IMR-90 (cell line): ENCODE measurements around the gene DIP2C. TPM values are rescaled to one million over a fixed set of nuclear protein-coding genes. Genes with fewer than 3 reads are reported as not detected.

Source experiments
- ATAC-seq: fragments of 200-7000 bp; cut with Tn5 transposase; 2 replicates; pipeline ENCODE4 v1.9.1; 2020; ENCODE audit warnings: low read depth, mild to moderate bottlenecking, moderate library complexity
- BruUV-seq: library from RNA; stranded (reverse); fragments of 400-500 nt; replicated peaks from 2 replicates; lab custom pipeline; 2021; lab: Mats Ljungman, UMichigan
- CTCF ChIA-PET: fragments of 300-600 bp; formaldehyde crosslinking; extraction: SDS; loops from one replicate; lab custom pipeline; 2021; ENCODE audit warnings: antibody characterized with exemption; lab: Yijun Ruan, JAX
- POLR2A ChIA-PET: fragments of 300-600 bp; sonication (Branson Sonifier 250); formaldehyde crosslinking; loops from one replicate; lab custom pipeline; 2022; ENCODE audit warnings: antibody characterized with exemption; ENCODE audit not compliant: unreplicated experiment; lab: Charles Lee
- DNase-seq: peaks from one replicate; pipeline ENCODE4 v3.0.0; 2013
- H2AFZ ChIP-seq: replicated peaks from 2 replicates; pipeline ENCODE3; 2013; ENCODE audit warnings: low read length, mild to moderate bottlenecking; ENCODE audit not compliant: poor library complexity
- H2AK5ac ChIP-seq: 2 replicates; pipeline ENCODE4 v1.6.1; 2013; ENCODE audit warnings: low read depth, low read length, inconsistent platforms
- H2AK9ac ChIP-seq: replicated peaks from 2 replicates; pipeline ENCODE3; 2013; ENCODE audit warnings: mild to moderate bottlenecking, low read depth, low read length, moderate library complexity; ENCODE audit not compliant: poor library complexity
- H2BK120ac ChIP-seq: 2 replicates; pipeline ENCODE4 v1.6.1; 2013; ENCODE audit warnings: low read depth, low read length, inconsistent platforms
- H2BK15ac ChIP-seq: 3 replicates; pipeline ENCODE4 v1.6.1; 2013; ENCODE audit warnings: low read depth, low read length, inconsistent platforms
- H2BK20ac ChIP-seq: 2 replicates; pipeline ENCODE4 v1.6.1; 2013; ENCODE audit warnings: low read depth, mild to moderate bottlenecking, inconsistent platforms, low read length, moderate library complexity
- H2BK5ac ChIP-seq: 2 replicates; pipeline ENCODE4 v1.6.1; 2013; ENCODE audit warnings: mild to moderate bottlenecking, low read depth, low read length, inconsistent platforms; ENCODE audit not compliant: poor library complexity, severe bottlenecking
- H3K14ac ChIP-seq: replicated peaks from 2 replicates; pipeline ENCODE4 v1.6.1; 2013; ENCODE audit warnings: low read depth, low read length, inconsistent platforms
- H3K18ac ChIP-seq: 2 replicates; pipeline ENCODE4 v1.6.1; 2013; ENCODE audit warnings: low read depth, low read length, control low read depth
- H3K23ac ChIP-seq: 2 replicates; pipeline ENCODE4 v1.6.1; 2013; ENCODE audit warnings: low read depth, low read length, inconsistent platforms
- H3K27ac ChIP-seq: 2 replicates; pipeline ENCODE4 v1.5.1; 2013; ENCODE audit warnings: mild to moderate bottlenecking, control low read depth, low read length; ENCODE audit not compliant: insufficient read depth
- H3K27me3 ChIP-seq: 2 replicates; pipeline ENCODE4 v1.6.1; 2013; ENCODE audit warnings: low read length; ENCODE audit not compliant: control insufficient read depth, insufficient read depth
- H3K36me3 ChIP-seq: 2 replicates; pipeline ENCODE4 v1.6.1; 2013; ENCODE audit warnings: low read length, mixed read lengths; ENCODE audit not compliant: control insufficient read depth, insufficient read depth
- H3K4ac ChIP-seq: 2 replicates; pipeline ENCODE4 v1.6.1; 2013; ENCODE audit warnings: low read depth, low read length, inconsistent platforms
- H3K4me1 ChIP-seq: 2 replicates; pipeline ENCODE4 v1.6.1; 2013; ENCODE audit warnings: low read length, mixed read lengths; ENCODE audit not compliant: control insufficient read depth, insufficient read depth
- H3K4me2 ChIP-seq: 2 replicates; pipeline ENCODE4 v1.6.1; 2013; ENCODE audit warnings: low read depth, mild to moderate bottlenecking, control low read depth, low read length, moderate library complexity
- H3K4me3 ChIP-seq: 2 replicates; pipeline ENCODE4 v1.5.1; 2013; ENCODE audit warnings: low read depth, mild to moderate bottlenecking, control low read depth, low read length, moderate library complexity; ENCODE audit not compliant: insufficient read depth
- H3K56ac ChIP-seq: 2 replicates; pipeline ENCODE4 v1.6.1; 2013; ENCODE audit warnings: low read length, inconsistent platforms; ENCODE audit not compliant: insufficient read depth; ENCODE audit errors: extremely low read depth
- H3K79me1 ChIP-seq, 2 experiments: 2 replicates each; pipeline ENCODE4 v1.6.1; 2013; ENCODE audit warnings: low read length in 2 of 2, inconsistent platforms in 1 of 2, low read depth in 1 of 2
- H3K9ac ChIP-seq: 2 replicates; pipeline ENCODE4 v1.6.1; 2013; ENCODE audit warnings: low read depth, low read length, control low read depth
- H3K9me1 ChIP-seq: 2 replicates; pipeline ENCODE4 v1.6.1; 2013; ENCODE audit warnings: low read length, inconsistent platforms; ENCODE audit not compliant: insufficient read depth
- H3K9me3 ChIP-seq: 2 replicates; pipeline ENCODE4 v1.6.1; 2013; ENCODE audit warnings: low read length; ENCODE audit not compliant: control insufficient read depth, insufficient read depth
- H4K20me1 ChIP-seq: 2 replicates; pipeline ENCODE4 v1.6.1; 2013; ENCODE audit warnings: low read length, inconsistent platforms; ENCODE audit not compliant: insufficient read depth
- H4K5ac ChIP-seq: 2 replicates; pipeline ENCODE4 v1.6.1; 2013; ENCODE audit warnings: mild to moderate bottlenecking, low read depth, low read length, control low read depth
- H4K8ac ChIP-seq, 2 experiments: 2 replicates each; pipeline ENCODE4 v1.6.1; 2013; ENCODE audit warnings: low read depth in 2 of 2, low read length in 2 of 2, control low read depth in 1 of 2, inconsistent platforms in 1 of 2
- H4K91ac ChIP-seq: 2 replicates; pipeline ENCODE4 v1.6.1; 2013; ENCODE audit warnings: low read depth, low read length, inconsistent platforms; ENCODE audit not compliant: insufficient read depth
- CHD1 ChIP-seq: IDR thresholded peaks from 2 replicates; pipeline ENCODE4 v1.6.1; 2012; ENCODE audit warnings: low read depth, low read length, improper control_type of control experiment
- ELK1 ChIP-seq: fragments of 150-350 bp; IDR thresholded peaks from 2 replicates; pipeline ENCODE4 v1.6.1; 2016; ENCODE audit warnings: low read depth, mild to moderate bottlenecking, low read length, moderate library complexity, borderline replicate concordance
- MXI1 ChIP-seq: IDR thresholded peaks from 2 replicates; pipeline ENCODE4 v1.6.1; 2012; ENCODE audit warnings: low read depth, mild to moderate bottlenecking, low read length, moderate library complexity, borderline replicate concordance
- RAD21 ChIP-seq: IDR thresholded peaks from 2 replicates; pipeline ENCODE4 v1.6.1; 2012; ENCODE audit warnings: low read length, improper control_type of control experiment
- WGBS, 2 experiments: methylation state at CpG; one replicate each; pipeline versions ENCODE4 v1.1.5 to v1.1.7; 2013; ENCODE audit warnings: missing lambda C conversion rate in 2 of 2; ENCODE audit not compliant: insufficient read length in 1 of 2; ENCODE audit errors: extremely low coverage in 2 of 2; 5-methylcytosine and 5-hydroxymethylcytosine counted together
- dilution Hi-C: fragments of 300-500 bp; cut with HindIII; formaldehyde crosslinking; loops from one replicate; pipeline ENCODE4 v1.14.3; 2018; ENCODE audit warnings: low sequenced_read_pairs; ENCODE audit not compliant: unreplicated experiment
- in situ Hi-C: fragments of 300-500 bp; cut with MboI; formaldehyde crosslinking; loops from 3 replicates; pipeline ENCODE4 v1.14.3; 2019; ENCODE audit warnings: low sequenced_read_pairs, inconsistent platforms, mixed read lengths
- intact Hi-C: fragments of 100-400 bp; cut with micrococcal nuclease; formaldehyde crosslinking; loops from 2 replicates; pipeline ENCODE4 v1.10.0; 2022
- polyA plus RNA-seq, 3 experiments: library from polyadenylated mRNA; depleted of rRNA; stranded (reverse); fragments of >200 nt; gene quantifications; 2 replicates each; pipeline ENCODE4 v1.2.3, GENCODE V29; 2012; ENCODE audit warnings: low replicate concordance in 1 of 3
- total RNA-seq: library from RNA; depleted of rRNA; stranded (reverse); fragments of >200 nt; gene quantifications from 2 replicates; pipeline ENCODE4 v1.2.3, GENCODE V29; 2012
- TF ChIP-seq, protein P1 (sequence below): fragments of 150-350 bp; IDR thresholded peaks from 2 replicates; pipeline ENCODE4 v1.6.1; 2017; ENCODE audit warnings: mild to moderate bottlenecking, antibody characterized with exemption, low read length, low read depth

The DIP2C gene
- total and polyA plus RNA-seq, 2 of the 4 experiments (the other 2 are of a cell fraction) = 8.6 to 17.3 TPM

DNA sequence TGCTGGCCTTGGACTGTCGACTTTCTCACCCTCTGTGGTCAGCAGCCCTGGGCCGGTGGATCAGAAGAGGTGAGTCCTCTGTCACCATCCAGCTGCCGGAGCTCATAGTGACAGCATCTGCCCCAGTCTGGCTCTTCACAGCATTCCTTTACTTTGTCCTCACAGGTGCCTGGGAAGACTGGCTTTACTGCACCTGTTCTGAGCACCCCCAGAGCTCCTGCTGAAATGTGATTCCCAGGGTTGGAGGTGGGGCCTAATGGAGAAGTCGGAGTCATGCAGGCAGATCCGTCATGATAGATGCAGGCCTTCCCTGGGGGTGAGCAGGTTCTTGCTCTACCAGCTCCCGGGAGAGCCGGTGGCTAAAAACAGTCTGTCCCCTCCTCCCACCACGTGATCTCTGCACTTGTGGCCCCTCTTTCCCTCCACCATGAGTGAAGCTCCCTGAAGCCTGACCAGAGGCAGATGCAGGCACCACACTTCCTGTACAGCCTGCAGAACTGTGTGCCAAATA is 382.7 kb downstream of the DIP2C start:
- H3K14ac ChIP-seq = no peak overlapping the region
- H2AK5ac ChIP-seq = no peak overlapping the region
- no peak overlapping the region for H2BK20ac ChIP-seq
- H3K4me2 ChIP-seq = no peak overlapping the region
- TF ChIP-seq RAD21 = no peak
- TF ChIP-seq MXI1 = no peak
- TF ChIP-seq, protein P1, sequence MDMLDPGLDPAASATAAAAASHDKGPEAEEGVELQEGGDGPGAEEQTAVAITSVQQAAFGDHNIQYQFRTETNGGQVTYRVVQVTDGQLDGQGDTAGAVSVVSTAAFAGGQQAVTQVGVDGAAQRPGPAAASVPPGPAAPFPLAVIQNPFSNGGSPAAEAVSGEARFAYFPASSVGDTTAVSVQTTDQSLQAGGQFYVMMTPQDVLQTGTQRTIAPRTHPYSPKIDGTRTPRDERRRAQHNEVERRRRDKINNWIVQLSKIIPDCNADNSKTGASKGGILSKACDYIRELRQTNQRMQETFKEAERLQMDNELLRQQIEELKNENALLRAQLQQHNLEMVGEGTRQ = no peak
- TF ChIP-seq ELK1 = no peak
- TF ChIP-seq CHD1 = no peak
- ATAC-seq (no peak), DNase-seq (no peak)
- H3K27me3 ChIP-seq = no peaks in the 10 kb centered on the region
- POLR2A ChIA-PET = no interaction called here
- intact Hi-C loops = no loop called here
- H3K9me1 ChIP-seq = peaks cover 24% of the 10 kb centered on the region
- no peak overlapping the region for H2BK5ac ChIP-seq
- dilution Hi-C loops = no loop called here
- no TSS peak for BruUV-seq
- no peak overlapping the region for H2BK120ac ChIP-seq
- H3K79me1 ChIP-seq = peaks cover 0 to 35% of the 10 kb centered on the region in 2 experiments
- no peak overlapping the region for H3K4me3 ChIP-seq
- no peak overlapping the region for H2BK15ac ChIP-seq
- H3K27ac ChIP-seq = no peak overlapping the region
- H3K18ac ChIP-seq = no peak overlapping the region
- no peak overlapping the region for H2AFZ ChIP-seq
- H3K9ac ChIP-seq = no peak overlapping the region
- no peaks in the 10 kb centered on the region for H3K9me3 ChIP-seq
- H4K5ac ChIP-seq = no peak overlapping the region
- H3K36me3 ChIP-seq = peaks cover 37% of the 10 kb centered on the region
- no peak overlapping the region for H3K23ac ChIP-seq
- no peaks in the 10 kb centered on the region for H3K4me1 ChIP-seq
- no peak overlapping the region for H2AK9ac ChIP-seq
- in situ Hi-C loops = no loop called here
- CTCF ChIA-PET = no interaction called here
- H4K8ac ChIP-seq = no peak overlapping the region
- H3K56ac ChIP-seq = no peak overlapping the region
- H4K20me1 ChIP-seq = no peaks in the 10 kb centered on the region
- H4K91ac ChIP-seq = no peak overlapping the region
- H3K4ac ChIP-seq = no peak overlapping the region
- WGBS, 2 experiments = 60% methylated on average over 5 of the region's 8 CpGs; no CpG with 5 or more reads in 1 of the 2 experiments
